MM.1S (cell line): ENCODE data around the gene OGFOD3.

Source experiments
- DNase-seq: peaks from one replicate; pipeline ENCODE4 v3.0.0-alpha.2; 2015
- H2AFZ ChIP-seq: fragments of 300-600 bp; sonication (generic); 2 replicates; pipeline ENCODE4 v1.6.0; 2016; ENCODE audit warnings: antibody characterized with exemption, low read length
- H3F3A ChIP-seq: fragments of 300-600 bp; sonication (generic); 2 replicates; pipeline ENCODE4 v1.6.1; 2016; ENCODE audit warnings: mild to moderate bottlenecking, antibody characterized with exemption, low read length, moderate library complexity, mixed read lengths; ENCODE audit not compliant: insufficient read depth
- H3K27ac ChIP-seq: fragments of 300-600 bp; sonication (generic); 2 replicates; pipeline ENCODE4 v1.5.1; 2016; ENCODE audit warnings: mild to moderate bottlenecking, low read length
- H3K27me3 ChIP-seq: fragments of 300-600 bp; sonication (generic); replicated peaks from 2 replicates; pipeline ENCODE4 v1.6.0; 2016; ENCODE audit warnings: low read length; ENCODE audit not compliant: insufficient read depth
- H3K36me3 ChIP-seq: fragments of 300-600 bp; sonication (generic); replicated peaks from 2 replicates; pipeline ENCODE4 v1.6.1; 2016; ENCODE audit warnings: mild to moderate bottlenecking, low read length, mixed read lengths; ENCODE audit not compliant: insufficient read depth
- H3K4me1 ChIP-seq: fragments of 300-600 bp; sonication (generic); 2 replicates; pipeline ENCODE4 v1.6.1; 2016; ENCODE audit warnings: low read length, mixed read lengths
- H3K4me2 ChIP-seq: fragments of 300-600 bp; sonication (generic); 2 replicates; pipeline ENCODE4 v1.6.0; 2016; ENCODE audit warnings: low read depth, low read length
- H3K4me3 ChIP-seq: fragments of 300-600 bp; sonication (generic); 2 replicates; pipeline ENCODE4 v1.5.1; 2016; ENCODE audit warnings: low read length, mixed read lengths
- H3K79me2 ChIP-seq: fragments of 300-600 bp; sonication (generic); 2 replicates; pipeline ENCODE4 v1.6.1; 2016; ENCODE audit warnings: mixed run types, low read length, mixed read lengths
- H3K9ac ChIP-seq: fragments of 300-600 bp; sonication (generic); 2 replicates; pipeline ENCODE4 v1.6.1; 2016; ENCODE audit warnings: low read length, mixed read lengths
- H3K9me2 ChIP-seq: fragments of 300-600 bp; sonication (generic); replicated peaks from 2 replicates; pipeline ENCODE4 v1.6.1; 2016; ENCODE audit warnings: mild to moderate bottlenecking, low read length, mixed read lengths; ENCODE audit not compliant: insufficient read depth
- H3K9me3 ChIP-seq: fragments of 300-600 bp; sonication (generic); replicated peaks from 2 replicates; pipeline ENCODE4 v1.6.1; 2016; ENCODE audit warnings: mild to moderate bottlenecking, low read length, mixed read lengths; ENCODE audit not compliant: insufficient read depth
- H4K20me1 ChIP-seq: fragments of 300-600 bp; sonication (generic); 2 replicates; pipeline ENCODE4 v1.6.1; 2016; ENCODE audit warnings: mild to moderate bottlenecking, low read length, moderate library complexity, mixed read lengths; ENCODE audit not compliant: insufficient read depth
- EZH2 ChIP-seq: fragments of 300-600 bp; sonication (generic); optimal IDR thresholded peaks from 2 replicates; pipeline ENCODE3; 2017; ENCODE audit warnings: low read depth, mild to moderate bottlenecking, antibody characterized with exemption, low read length, mixed read lengths
- EZH2phosphoT487 ChIP-seq: fragments of 300-600 bp; sonication (generic); IDR thresholded peaks from 2 replicates; pipeline ENCODE4 v1.6.1; 2018; ENCODE audit warnings: antibody characterized with exemption, low read length
- TF ChIP-seq, protein P1 (sequence below): fragments of 300-600 bp; sonication (generic); IDR thresholded peaks from 2 replicates; pipeline ENCODE4 v1.5.1; 2016; ENCODE audit warnings: antibody characterized with exemption, low read length, mixed read lengths

Gene OGFOD3

DNA sequence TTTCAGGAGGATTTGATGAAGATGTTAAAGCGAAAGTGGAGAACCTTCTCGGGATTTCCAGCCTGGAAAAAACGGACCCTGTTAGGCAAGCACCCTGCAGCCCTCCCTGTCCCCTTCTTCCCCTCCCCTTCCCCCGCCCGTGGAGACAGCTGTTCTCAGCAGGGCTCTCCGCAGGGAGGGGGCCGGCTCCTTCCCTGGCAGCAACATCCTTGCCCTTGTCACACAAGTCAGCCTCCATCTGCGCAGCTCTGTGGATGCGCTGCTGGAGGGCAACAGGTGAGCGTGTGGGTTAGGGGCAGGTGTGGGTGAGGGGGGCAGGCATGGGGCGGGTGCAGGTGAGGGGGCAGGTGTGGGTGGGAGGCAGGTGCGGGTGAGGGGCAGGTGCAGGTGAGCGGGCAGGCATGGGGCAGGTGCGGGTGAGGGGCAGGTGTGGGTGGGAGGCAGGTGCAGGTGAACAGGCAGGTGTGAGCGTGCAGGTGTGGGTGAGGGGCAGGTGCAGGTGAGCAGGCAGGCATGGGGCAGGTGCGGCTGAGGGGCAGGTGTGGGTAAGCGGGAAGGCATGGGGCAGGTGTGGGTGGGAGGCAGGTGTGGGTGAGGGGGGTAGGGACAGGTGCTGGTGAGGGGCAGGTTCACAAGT is 22.7 kb upstream of the OGFOD3 start:
- Histone ChIP-seq H3K4me2 (no peak overlapping the region), H3K9ac (no peak overlapping the region), H3K4me1 (no peaks in the 10 kb centered on the region), H2AFZ (no peak overlapping the region), H3K27me3 (no peaks in the 10 kb centered on the region), H3K9me3 (no peaks in the 10 kb centered on the region), H3F3A (peaks cover 6% of the 10 kb centered on the region), H3K36me3 (no peaks in the 10 kb centered on the region; the same call in 1 of the 2 replicates), H3K27ac (no peak overlapping the region), H4K20me1 (no peaks in the 10 kb centered on the region), H3K79me2 (peaks cover 21% of the 10 kb centered on the region), H3K9me2 (no peaks in the 10 kb centered on the region), H3K4me3 (no peak overlapping the region)
- no peak for DNase-seq
- TF ChIP-seq EZH2 (no peak), EZH2phosphoT487 (no peak)
- TF ChIP-seq, protein P1, sequence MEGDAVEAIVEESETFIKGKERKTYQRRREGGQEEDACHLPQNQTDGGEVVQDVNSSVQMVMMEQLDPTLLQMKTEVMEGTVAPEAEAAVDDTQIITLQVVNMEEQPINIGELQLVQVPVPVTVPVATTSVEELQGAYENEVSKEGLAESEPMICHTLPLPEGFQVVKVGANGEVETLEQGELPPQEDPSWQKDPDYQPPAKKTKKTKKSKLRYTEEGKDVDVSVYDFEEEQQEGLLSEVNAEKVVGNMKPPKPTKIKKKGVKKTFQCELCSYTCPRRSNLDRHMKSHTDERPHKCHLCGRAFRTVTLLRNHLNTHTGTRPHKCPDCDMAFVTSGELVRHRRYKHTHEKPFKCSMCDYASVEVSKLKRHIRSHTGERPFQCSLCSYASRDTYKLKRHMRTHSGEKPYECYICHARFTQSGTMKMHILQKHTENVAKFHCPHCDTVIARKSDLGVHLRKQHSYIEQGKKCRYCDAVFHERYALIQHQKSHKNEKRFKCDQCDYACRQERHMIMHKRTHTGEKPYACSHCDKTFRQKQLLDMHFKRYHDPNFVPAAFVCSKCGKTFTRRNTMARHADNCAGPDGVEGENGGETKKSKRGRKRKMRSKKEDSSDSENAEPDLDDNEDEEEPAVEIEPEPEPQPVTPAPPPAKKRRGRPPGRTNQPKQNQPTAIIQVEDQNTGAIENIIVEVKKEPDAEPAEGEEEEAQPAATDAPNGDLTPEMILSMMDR, result no peak

- no peak overlapping the region for H3K27ac ChIP-seq
- H3K9me3 ChIP-seq, result no peaks in the 10 kb centered on the region
- H3K9me2 ChIP-seq, result no peaks in the 10 kb centered on the region
- H3K79me2 ChIP-seq, result peaks cover 15% of the 10 kb centered on the region
- no peaks in the 10 kb centered on the region for H4K20me1 ChIP-seq
- no peak for DNase-seq
- no peaks in the 10 kb centered on the region for H3K36me3 ChIP-seq
- no peak for TF ChIP-seq EZH2phosphoT487
- no peak for TF ChIP-seq EZH2
- TF ChIP-seq, protein P1, result no peak
- no peaks in the 10 kb centered on the region for H3K4me1 ChIP-seq
- H3F3A ChIP-seq, result peaks cover 6% of the 10 kb centered on the region
- no peaks in the 10 kb centered on the region for H3K27me3 ChIP-seq
- no peak overlapping the region for H3K9ac ChIP-seq
- H3K4me2 ChIP-seq, result no peak overlapping the region
- H3K4me3 ChIP-seq, result no peak overlapping the region
- no peak overlapping the region for H2AFZ ChIP-seq
Observed at GRCh38 chr17:82440469-82440981, 22.1 kb upstream of the OGFOD3 start.

GRCh38 chr17:82439829-82440365 is 21.5 kb upstream of the OGFOD3 start:
- DNase-seq, result no peak
- Histone ChIP-seq H3K27ac (no peak overlapping the region), H3K4me2 (no peak overlapping the region), H3K9me3 (no peaks in the 10 kb centered on the region), H4K20me1 (no peaks in the 10 kb centered on the region), H3K36me3 (no peaks in the 10 kb centered on the region), H2AFZ (no peak overlapping the region), H3K9ac (no peak overlapping the region), H3F3A (peaks cover 6% of the 10 kb centered on the region), H3K27me3 (no peaks in the 10 kb centered on the region), H3K4me1 (peaks cover 6% of the 10 kb centered on the region; the same call in 1 of the 2 replicates), H3K4me3 (no peak overlapping the region), H3K79me2 (peaks cover 8% of the 10 kb centered on the region), H3K9me2 (no peaks in the 10 kb centered on the region)
- no peak for TF ChIP-seq EZH2
- TF ChIP-seq EZH2phosphoT487, result no peak
- TF ChIP-seq, protein P1, result no peak
